ENCODE data around the gene FBRSL1.

Gene FBRSL1

DNA sequence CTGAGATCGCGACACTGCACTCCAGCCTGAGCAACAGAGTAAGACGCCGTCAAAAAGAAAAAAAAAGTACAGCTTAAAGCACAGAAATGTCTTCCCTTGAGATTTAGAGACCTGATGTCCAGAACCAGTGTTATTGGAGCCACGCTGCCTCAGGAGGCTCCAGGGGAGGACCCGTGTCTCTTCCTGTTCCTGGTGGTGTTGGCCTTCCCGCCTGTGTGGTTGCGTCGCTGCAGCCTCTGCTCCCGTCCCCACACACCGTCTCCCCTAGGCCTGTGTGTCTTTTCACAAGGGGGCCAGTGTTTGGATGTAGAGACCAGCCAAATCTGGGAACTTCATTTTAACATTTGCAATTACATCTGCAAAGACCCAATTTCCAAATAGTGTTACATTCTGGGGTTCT lies 8.6 kb upstream of the FBRSL1 start:
- Histone ChIP-seq H3K9me3 (ENCODE audit: control insufficient read depth in 1 of 2, low read length in 2 of 2) (no peaks in the 10 kb centered on the region), H3K27ac (ENCODE audit: low read length) (no peak overlapping the region), H3K36me3 (ENCODE audit: control insufficient read depth in 1 of 2, insufficient read depth in 2 of 2, low read length in 2 of 2) (no peaks in the 10 kb centered on the region), H3K4me1 (ENCODE audit: control insufficient read depth in 1 of 2, insufficient read depth in 2 of 2, low read length in 2 of 2) (no peaks in the 10 kb centered on the region), H3K27me3 (ENCODE audit: low read depth, low read length) (no peaks in the 10 kb centered on the region), H3K4me3 (ENCODE audit: low read depth in 1 of 2, low read length in 2 of 2) (no peak overlapping the region)

DNA sequence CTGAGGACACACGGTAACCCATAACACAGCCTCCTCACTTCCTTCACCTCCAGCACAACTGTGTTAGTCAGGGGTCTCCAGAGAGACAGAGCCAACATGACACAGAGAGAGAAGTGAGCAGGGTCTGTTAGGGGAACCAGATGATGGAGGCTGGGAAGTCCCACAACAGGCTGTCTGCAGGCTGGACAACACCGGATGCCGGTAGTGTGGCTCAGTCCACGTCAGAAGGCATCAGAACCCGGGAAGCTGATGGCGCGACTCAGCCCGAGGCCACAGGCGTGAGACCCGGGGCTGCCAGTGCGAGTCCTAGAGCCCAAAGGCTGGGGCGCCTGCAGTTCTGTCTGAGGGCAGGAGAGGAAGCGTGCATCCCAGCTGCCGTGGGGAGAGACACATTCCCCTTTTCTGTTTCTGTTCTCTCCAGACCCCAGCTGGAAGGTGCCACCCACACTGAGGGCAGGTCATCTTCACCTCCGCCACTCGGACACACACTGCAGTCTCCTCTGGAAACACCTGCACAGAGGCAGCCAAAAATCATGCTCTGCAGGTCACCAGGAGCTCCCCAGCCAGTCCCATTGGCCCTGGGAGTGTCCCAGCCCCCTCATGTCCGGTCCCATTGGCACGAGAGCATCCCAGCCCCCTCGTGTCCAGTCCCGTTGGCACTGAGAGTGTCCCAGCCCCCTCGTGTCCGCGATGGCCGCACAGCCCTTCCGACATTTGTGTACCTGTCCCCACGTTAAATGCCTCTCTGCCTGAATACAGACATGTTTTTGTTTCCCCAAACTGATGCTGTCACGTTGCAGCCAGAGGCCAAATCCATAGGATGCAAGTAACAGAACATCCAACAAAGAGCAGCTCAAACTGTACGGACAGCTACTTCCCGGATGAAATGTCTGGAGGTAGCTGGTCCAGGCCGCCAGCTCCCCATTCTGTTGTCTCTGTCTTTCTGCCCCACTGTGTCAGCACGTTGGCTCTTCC lies 7.9 kb upstream of the FBRSL1 start:
- H3K4me1 ChIP-seq (ENCODE audit: control insufficient read depth in 1 of 2, insufficient read depth in 2 of 2, low read length in 2 of 2), result no peaks in the 10 kb centered on the region
- no peaks in the 10 kb centered on the region for H3K36me3 ChIP-seq (ENCODE audit: control insufficient read depth in 1 of 2, insufficient read depth in 2 of 2, low read length in 2 of 2)
- no peaks in the 10 kb centered on the region for H3K9me3 ChIP-seq (ENCODE audit: control insufficient read depth in 1 of 2, low read length in 2 of 2)
- H3K27me3 ChIP-seq (ENCODE audit: low read depth, low read length), result no peaks in the 10 kb centered on the region
- no peak overlapping the region for H3K4me3 ChIP-seq (ENCODE audit: low read depth in 1 of 2, low read length in 2 of 2)
- no peak overlapping the region for H3K27ac ChIP-seq (ENCODE audit: low read length)

DNA sequence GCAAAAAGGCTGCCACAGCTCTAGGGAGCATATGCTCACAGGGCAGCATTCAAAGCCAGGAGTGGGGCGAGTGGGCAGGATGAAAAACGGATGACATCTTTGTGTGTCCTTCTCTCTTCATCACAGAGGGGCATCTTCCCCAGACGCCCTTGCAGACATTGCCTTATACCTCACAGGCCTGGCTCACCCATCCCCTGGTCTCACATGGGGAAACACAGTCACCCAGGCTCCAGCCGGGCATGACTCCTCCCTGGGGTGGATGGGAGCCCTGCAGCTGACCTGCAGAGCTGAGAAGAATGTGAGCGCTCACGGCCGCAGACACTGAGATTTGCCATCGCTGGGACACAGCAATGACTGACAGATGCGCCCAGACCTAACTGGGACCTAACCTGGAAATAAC lies 7.2 kb upstream of the FBRSL1 start:
- H3K4me3 ChIP-seq (ENCODE audit: low read depth in 1 of 2, low read length in 2 of 2), result no peak overlapping the region
- no peaks in the 10 kb centered on the region for H3K27me3 ChIP-seq (ENCODE audit: low read depth, low read length)
- H3K36me3 ChIP-seq (ENCODE audit: control insufficient read depth in 1 of 2, insufficient read depth in 2 of 2, low read length in 2 of 2), result no peaks in the 10 kb centered on the region
- no peak overlapping the region for H3K27ac ChIP-seq (ENCODE audit: low read length)
- H3K9me3 ChIP-seq (ENCODE audit: control insufficient read depth in 1 of 2, low read length in 2 of 2), result no peaks in the 10 kb centered on the region
- no peaks in the 10 kb centered on the region for H3K4me1 ChIP-seq (ENCODE audit: control insufficient read depth in 1 of 2, insufficient read depth in 2 of 2, low read length in 2 of 2)

DNA sequence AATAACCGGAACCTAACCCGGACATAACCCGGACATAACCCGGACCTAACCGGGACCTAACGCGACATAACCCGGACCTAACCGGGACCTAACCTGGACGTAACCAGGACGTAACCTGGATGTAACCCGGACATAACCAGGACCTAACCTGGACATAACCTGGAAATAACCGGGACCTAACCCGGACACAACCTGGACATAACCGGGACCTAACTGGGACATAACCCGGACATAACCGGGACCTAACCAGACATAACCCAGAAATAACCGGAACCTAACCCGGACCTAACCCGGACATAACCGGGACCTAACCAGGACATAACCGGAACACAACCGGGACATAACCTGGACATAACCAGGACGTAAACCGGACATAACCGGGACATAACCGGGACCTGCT lies 6.7 kb upstream of the FBRSL1 start:
- H3K9me3 ChIP-seq (ENCODE audit: control insufficient read depth in 1 of 2, low read length in 2 of 2), result no peaks in the 10 kb centered on the region
- no peaks in the 10 kb centered on the region for H3K36me3 ChIP-seq (ENCODE audit: control insufficient read depth in 1 of 2, insufficient read depth in 2 of 2, low read length in 2 of 2)
- H3K4me3 ChIP-seq (ENCODE audit: low read depth in 1 of 2, low read length in 2 of 2), result no peak overlapping the region
- H3K4me1 ChIP-seq (ENCODE audit: control insufficient read depth in 1 of 2, insufficient read depth in 2 of 2, low read length in 2 of 2), result peaks cover 0 to 2% of the 10 kb centered on the region in 2 donors
- no peak overlapping the region for H3K27ac ChIP-seq (ENCODE audit: low read length)
- no peaks in the 10 kb centered on the region for H3K27me3 ChIP-seq (ENCODE audit: low read depth, low read length)

DNA sequence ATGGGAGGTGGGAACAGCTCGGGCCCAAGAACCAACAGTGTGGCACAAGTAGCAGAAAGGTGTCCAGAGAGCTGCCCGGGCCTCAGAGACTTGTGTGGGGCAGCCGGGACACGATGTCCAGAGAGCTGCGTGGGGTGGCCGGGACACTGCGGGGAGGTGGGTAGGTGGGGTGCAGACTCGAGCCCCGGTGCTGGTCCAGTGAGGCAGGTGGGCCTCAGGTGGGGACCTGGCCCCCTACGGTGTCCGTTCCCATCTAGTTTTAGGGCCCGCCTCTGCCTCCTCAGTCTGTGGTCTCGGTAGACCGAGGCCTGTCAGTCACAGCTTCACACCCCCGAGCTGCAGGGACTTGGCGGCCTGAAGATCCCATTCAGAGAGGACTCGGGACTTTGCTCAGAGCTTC lies 6.3 kb upstream of the FBRSL1 start:
- H3K27me3 ChIP-seq (ENCODE audit: low read depth, low read length), result no peaks in the 10 kb centered on the region

DNA sequence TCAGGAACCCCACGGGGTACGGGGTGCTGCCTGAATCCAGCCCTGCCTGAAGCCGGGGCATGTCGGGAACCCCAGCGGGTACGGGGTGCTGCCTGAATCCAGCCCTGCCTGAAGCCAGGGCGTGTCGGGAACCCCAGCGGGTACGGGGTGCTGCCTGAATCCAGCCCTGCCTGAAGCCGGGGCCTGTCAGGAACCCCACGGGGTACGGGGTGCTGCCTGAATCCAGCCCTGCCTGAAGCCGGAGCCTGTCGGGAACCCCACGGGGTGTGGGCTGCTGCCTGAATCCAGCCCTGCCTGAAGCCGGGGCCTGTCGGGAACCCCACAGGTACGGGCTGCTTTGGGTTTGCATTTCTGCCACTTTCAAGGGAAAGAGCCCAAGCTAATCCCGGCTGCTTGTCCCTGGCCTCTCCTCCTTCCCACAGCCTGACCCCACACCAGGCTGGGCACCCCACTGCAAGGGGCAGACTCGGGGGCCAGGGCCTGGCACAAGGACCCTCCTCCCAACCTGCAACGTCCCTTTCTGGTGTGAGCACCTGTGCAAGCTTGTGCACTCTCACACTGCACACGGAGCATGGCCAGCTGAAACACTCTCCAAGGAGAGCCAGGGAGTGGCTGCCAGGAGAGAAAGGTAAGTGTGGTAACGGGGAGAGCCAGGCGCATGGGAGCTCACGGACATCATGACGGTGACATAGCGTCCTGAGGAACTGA lies 5.6 kb upstream of the FBRSL1 start:
- Histone ChIP-seq H3K27me3 (ENCODE audit: low read depth, low read length) (no peaks in the 10 kb centered on the region), H3K4me3 (ENCODE audit: low read depth in 1 of 2, low read length in 2 of 2) (no peak overlapping the region), H3K27ac (ENCODE audit: low read length) (no peak overlapping the region), H3K36me3 (ENCODE audit: control insufficient read depth in 1 of 2, insufficient read depth in 2 of 2, low read length in 2 of 2) (no peaks in the 10 kb centered on the region), H3K4me1 (ENCODE audit: control insufficient read depth in 1 of 2, insufficient read depth in 2 of 2, low read length in 2 of 2) (peaks cover 0 to 14% of the 10 kb centered on the region in 2 donors), H3K9me3 (ENCODE audit: control insufficient read depth in 1 of 2, low read length in 2 of 2) (no peaks in the 10 kb centered on the region)

More for the DNA sequence above, 6.3 kb upstream of the FBRSL1 start:
- H3K27ac ChIP-seq (ENCODE audit: low read length), result no peak overlapping the region
- no peaks in the 10 kb centered on the region for H3K9me3 ChIP-seq (ENCODE audit: control insufficient read depth in 1 of 2, low read length in 2 of 2)
- peaks cover 0 to 6% of the 10 kb centered on the region in 2 donors for H3K4me1 ChIP-seq (ENCODE audit: control insufficient read depth in 1 of 2, insufficient read depth in 2 of 2, low read length in 2 of 2)
- H3K4me3 ChIP-seq (ENCODE audit: low read depth in 1 of 2, low read length in 2 of 2), result no peak overlapping the region
- no peaks in the 10 kb centered on the region for H3K36me3 ChIP-seq (ENCODE audit: control insufficient read depth in 1 of 2, insufficient read depth in 2 of 2, low read length in 2 of 2)

DNA sequence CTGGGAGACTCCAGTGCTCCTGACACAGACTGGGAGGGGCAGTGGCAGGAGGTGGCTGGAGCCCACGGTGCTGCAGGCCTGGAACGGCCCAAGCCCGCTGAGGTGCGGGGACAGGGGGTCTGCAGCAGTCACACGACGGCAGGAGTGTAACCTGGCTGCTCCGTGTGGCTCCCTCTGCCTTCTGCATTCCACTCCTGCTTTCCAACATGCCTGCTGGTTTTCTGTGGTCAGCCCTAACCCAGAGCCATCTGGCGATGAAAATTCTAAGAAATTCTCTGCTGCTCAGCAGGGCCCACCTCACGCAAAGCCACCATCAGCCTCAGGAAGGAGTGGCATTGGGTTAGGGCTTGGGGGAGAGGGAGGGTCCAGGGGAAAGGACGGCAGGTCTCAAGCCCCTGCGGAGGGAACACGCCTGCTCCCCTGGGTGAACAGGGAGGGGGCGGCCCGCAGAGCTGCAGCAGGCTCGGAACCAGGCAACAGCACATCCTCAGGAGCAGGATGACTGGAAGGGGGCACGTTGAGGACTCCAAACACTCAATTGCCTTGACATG lies 5.0 kb upstream of the FBRSL1 start:
- Histone ChIP-seq H3K9me3 (ENCODE audit: control insufficient read depth in 1 of 2, low read length in 2 of 2) (no peaks in the 10 kb centered on the region), H3K27ac (ENCODE audit: low read length) (no peak overlapping the region), H3K4me3 (ENCODE audit: low read depth in 1 of 2, low read length in 2 of 2) (no peak overlapping the region), H3K36me3 (ENCODE audit: control insufficient read depth in 1 of 2, insufficient read depth in 2 of 2, low read length in 2 of 2) (no peaks in the 10 kb centered on the region), H3K4me1 (ENCODE audit: control insufficient read depth in 1 of 2, insufficient read depth in 2 of 2, low read length in 2 of 2) (peaks cover 0 to 14% of the 10 kb centered on the region in 2 donors), H3K27me3 (ENCODE audit: low read depth, low read length) (no peaks in the 10 kb centered on the region)

DNA sequence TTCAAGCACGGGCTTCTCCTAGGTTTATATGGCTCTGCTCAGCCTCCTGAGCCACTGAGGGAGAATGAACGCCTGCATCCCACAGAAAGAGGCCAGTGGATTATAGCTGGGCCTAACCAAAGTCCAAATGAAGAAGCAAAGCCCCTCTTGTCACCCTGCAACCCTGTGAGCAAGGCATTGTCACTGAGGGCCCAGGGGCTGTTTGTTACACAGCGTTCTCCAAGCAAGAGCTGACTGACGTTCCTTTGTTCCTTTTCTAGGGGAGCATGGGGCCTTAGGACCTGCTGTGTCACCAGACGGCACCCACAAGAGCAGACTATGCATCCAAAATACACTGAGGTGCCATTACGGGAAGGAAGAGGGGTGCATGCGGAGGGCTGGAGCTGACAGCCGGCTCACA lies 4.3 kb upstream of the FBRSL1 start:
- Histone ChIP-seq H3K9me3 (ENCODE audit: control insufficient read depth in 1 of 2, low read length in 2 of 2) (no peaks in the 10 kb centered on the region), H3K27ac (ENCODE audit: low read length) (no peak overlapping the region), H3K36me3 (ENCODE audit: control insufficient read depth in 1 of 2, insufficient read depth in 2 of 2, low read length in 2 of 2) (no peaks in the 10 kb centered on the region), H3K4me3 (ENCODE audit: low read depth in 1 of 2, low read length in 2 of 2) (no peak overlapping the region), H3K27me3 (ENCODE audit: low read depth, low read length) (no peaks in the 10 kb centered on the region), H3K4me1 (ENCODE audit: control insufficient read depth in 1 of 2, insufficient read depth in 2 of 2, low read length in 2 of 2) (peaks cover 0 to 14% of the 10 kb centered on the region in 2 donors)

DNA sequence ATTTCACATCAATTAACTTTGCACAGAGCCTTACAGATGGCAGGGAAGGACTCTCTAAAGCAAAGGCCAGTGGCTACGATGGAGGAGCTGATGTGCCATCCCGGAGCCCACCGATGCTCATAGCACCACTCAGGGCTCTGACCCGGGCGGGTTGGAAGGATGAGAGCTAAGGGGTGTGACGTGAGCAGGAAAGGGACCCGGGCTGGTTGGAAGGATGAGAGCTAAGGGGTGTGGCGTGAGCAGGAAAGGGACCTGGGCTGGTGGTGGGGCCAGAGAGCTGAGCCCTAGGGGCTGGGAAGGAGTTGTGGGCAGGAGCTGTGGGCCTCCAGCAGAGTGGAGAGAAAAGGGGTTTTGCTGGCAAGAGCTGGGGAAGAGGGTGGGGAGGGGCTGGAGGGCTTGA lies 3.8 kb upstream of the FBRSL1 start:
- no peaks in the 10 kb centered on the region for H3K36me3 ChIP-seq (ENCODE audit: control insufficient read depth in 1 of 2, insufficient read depth in 2 of 2, low read length in 2 of 2)
- no peaks in the 10 kb centered on the region for H3K27me3 ChIP-seq (ENCODE audit: low read depth, low read length)
- H3K4me3 ChIP-seq (ENCODE audit: low read depth in 1 of 2, low read length in 2 of 2), result no peak overlapping the region
- H3K27ac ChIP-seq (ENCODE audit: low read length), result no peak overlapping the region
- no peaks in the 10 kb centered on the region for H3K9me3 ChIP-seq (ENCODE audit: control insufficient read depth in 1 of 2, low read length in 2 of 2)
- peaks cover 2 to 16% of the 10 kb centered on the region in 2 donors for H3K4me1 ChIP-seq (ENCODE audit: control insufficient read depth in 1 of 2, insufficient read depth in 2 of 2, low read length in 2 of 2)

DNA sequence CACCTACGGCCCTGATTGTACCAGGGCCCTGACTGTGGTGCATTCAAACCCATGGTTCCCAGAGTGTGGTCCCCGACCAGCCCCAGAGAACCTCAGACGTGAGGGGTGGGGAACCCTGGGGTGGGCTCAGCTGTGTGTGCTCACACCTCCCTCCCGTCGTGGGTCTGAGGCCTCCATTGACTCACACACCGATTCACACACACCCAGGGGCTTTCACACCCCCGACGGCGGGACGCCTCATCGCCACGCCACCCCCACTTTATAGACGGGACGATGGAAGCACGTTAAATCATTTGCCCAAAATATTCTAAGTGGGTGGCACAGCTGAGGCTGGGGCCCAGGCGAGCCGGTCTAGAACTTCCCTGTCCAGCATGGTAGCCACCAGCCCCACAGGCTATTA lies 3.4 kb upstream of the FBRSL1 start:
- no peak overlapping the region for H3K4me3 ChIP-seq (ENCODE audit: low read depth in 1 of 2, low read length in 2 of 2)
- H3K36me3 ChIP-seq (ENCODE audit: control insufficient read depth in 1 of 2, insufficient read depth in 2 of 2, low read length in 2 of 2), result no peaks in the 10 kb centered on the region
- H3K27ac ChIP-seq (ENCODE audit: low read length), result no peak overlapping the region
- H3K9me3 ChIP-seq (ENCODE audit: control insufficient read depth in 1 of 2, low read length in 2 of 2), result no peaks in the 10 kb centered on the region
- H3K27me3 ChIP-seq (ENCODE audit: low read depth, low read length), result no peaks in the 10 kb centered on the region
- peaks cover 6 to 20% of the 10 kb centered on the region in 2 donors for H3K4me1 ChIP-seq (ENCODE audit: control insufficient read depth in 1 of 2, insufficient read depth in 2 of 2, low read length in 2 of 2)

DNA sequence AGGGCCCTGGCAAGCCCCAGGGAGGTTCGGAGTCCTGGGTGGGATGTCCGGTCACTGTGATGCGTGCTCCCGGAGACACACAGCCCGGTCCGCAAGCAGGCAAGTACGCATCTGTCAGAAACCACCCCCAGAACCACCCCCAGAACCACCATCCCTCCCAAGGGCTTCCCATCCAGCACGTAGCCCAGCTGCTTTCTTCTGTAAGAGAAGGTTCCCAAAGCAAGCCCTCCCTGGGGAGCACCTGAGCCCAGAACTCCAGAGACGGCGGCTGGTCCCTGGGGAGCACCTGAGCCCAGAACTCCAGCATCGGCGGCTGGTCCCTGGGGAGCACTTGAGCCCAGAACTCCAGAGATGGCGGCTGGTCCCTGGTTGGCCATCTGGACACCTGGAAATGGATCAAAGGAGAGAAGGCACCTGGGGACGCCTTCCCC lies 2.6 kb upstream of the FBRSL1 start:
- Histone ChIP-seq H3K4me3 (ENCODE audit: low read depth in 1 of 2, low read length in 2 of 2) (no peak overlapping the region), H3K27ac (ENCODE audit: low read length) (no peak overlapping the region), H3K4me1 (ENCODE audit: control insufficient read depth in 1 of 2, insufficient read depth in 2 of 2, low read length in 2 of 2) (peaks cover 9 to 28% of the 10 kb centered on the region in 2 donors), H3K36me3 (ENCODE audit: control insufficient read depth in 1 of 2, insufficient read depth in 2 of 2, low read length in 2 of 2) (no peaks in the 10 kb centered on the region), H3K27me3 (ENCODE audit: low read depth, low read length) (no peaks in the 10 kb centered on the region), H3K9me3 (ENCODE audit: control insufficient read depth in 1 of 2, low read length in 2 of 2) (no peaks in the 10 kb centered on the region)
